GM20431 (cell line): ENCODE measurements around the gene SRSF11.

ENCODE experiments used
- in situ Hi-C: fragments of 300-500 bp; cut with MseI, MboI; formaldehyde crosslinking; loops from one replicate; pipeline ENCODE4 v1.15.0; 2020; ENCODE audit warnings: low sequenced_read_pairs; ENCODE audit not compliant: unreplicated experiment

Gene SRSF11

GRCh38 chr1:70295749-70296148 is 74.6 kb downstream of the SRSF11 start:
- in situ Hi-C loops: no loop called here

GRCh38 chr1:70299472-70299871 is 78.3 kb downstream of the SRSF11 start:
- in situ Hi-C loops: no loop called here
